Caco-2 (cell line): Measurements from ENCODE around the gene SFT2D1. TPM values are rescaled to one million over a fixed set of nuclear protein-coding genes. Genes with fewer than 3 reads are reported as not detected.
A peak's percentile ranks its signal among the peaks of the same experiment; 100 is the strongest.
"Not testable (repeated sequence)": the region's sequence is repeated elsewhere in the genome, so short reads cannot be mapped to it uniquely, and the experiment has no call there.

Source experiments
- BruUV-seq: library from RNA; stranded (reverse); fragments of 400-500 nt; replicated peaks from 2 replicates; lab custom pipeline; 2021; lab: Mats Ljungman, UMichigan
- CTCF ChIA-PET: fragments of 300-600 bp; sonication (Branson Sonifier 250); formaldehyde crosslinking; loops from one replicate; lab custom pipeline; 2022; ENCODE audit warnings: antibody characterized with exemption; lab: Charles Lee
- POLR2A ChIA-PET: fragments of 300-600 bp; sonication (Branson Sonifier 250); formaldehyde crosslinking; loops from one replicate; lab custom pipeline; 2022; ENCODE audit warnings: antibody characterized with exemption; lab: Charles Lee
- DNase-seq, 2 experiments: peaks; one replicate each; pipeline versions ENCODE4 v3.0.0 to v3.0.0-alpha.2; 2020 to 2022
- H3K27me3 ChIP-seq: replicated peaks from 2 replicates; pipeline ENCODE4 v1.6.0; 2011; ENCODE audit warnings: low read length; ENCODE audit not compliant: control insufficient read depth, insufficient read depth
- H3K36me3 ChIP-seq: 2 replicates; pipeline ENCODE4 v1.5.1; 2011; ENCODE audit warnings: low read length; ENCODE audit not compliant: control insufficient read depth, insufficient read depth
- H3K4me1 ChIP-seq: fragments of 250-450 bp; sonication (Bioruptor Pico); 2 replicates; pipeline ENCODE4 v1.5.1; 2020; ENCODE audit warnings: mild to moderate bottlenecking
- H3K4me3 ChIP-seq: 2 replicates; pipeline ENCODE4 v1.5.1; 2011; ENCODE audit warnings: low read depth, mild to moderate bottlenecking, control low read depth, low read length
- H3K9me3 ChIP-seq: fragments of 250-450 bp; sonication (Bioruptor Pico); 2 replicates; pipeline ENCODE4 v1.5.1; 2020; ENCODE audit warnings: mild to moderate bottlenecking, moderate library complexity
- H3K27ac Mint-ChIP-seq: one replicate; pipeline ENCODE4 v1.8.0; 2022; ENCODE audit warnings: mixed read lengths; ENCODE audit not compliant: unreplicated experiment
- H3K27me3 Mint-ChIP-seq: one replicate; pipeline ENCODE4 v1.8.0; 2022; ENCODE audit warnings: mixed read lengths; ENCODE audit not compliant: insufficient read depth, unreplicated experiment
- H3K36me3 Mint-ChIP-seq: one replicate; pipeline ENCODE4 v1.8.0; 2022; ENCODE audit warnings: mild to moderate bottlenecking, mixed read lengths; ENCODE audit not compliant: insufficient read depth, unreplicated experiment
- H3K4me1 Mint-ChIP-seq: one replicate; pipeline ENCODE4 v1.8.0; 2022; ENCODE audit warnings: low read depth, mixed read lengths; ENCODE audit not compliant: unreplicated experiment
- H3K4me3 Mint-ChIP-seq: one replicate; pipeline ENCODE4 v1.8.0; 2022; ENCODE audit warnings: mild to moderate bottlenecking, moderate library complexity, mixed read lengths; ENCODE audit not compliant: unreplicated experiment
- H3K9me3 Mint-ChIP-seq: one replicate; pipeline ENCODE4 v1.8.0; 2022; ENCODE audit warnings: mixed read lengths; ENCODE audit not compliant: unreplicated experiment
- intact Hi-C: fragments of 100-400 bp; cut with micrococcal nuclease; formaldehyde crosslinking; loops from one replicate; pipeline ENCODE4 v1.10.0; 2022; ENCODE audit not compliant: unreplicated experiment
- total RNA-seq: library from RNA; stranded (reverse); gene quantifications from 2 replicates; pipeline ENCODE4 v1.2.3, GENCODE V29; 2022
- TF ChIP-seq, protein P1 (sequence below), 2 experiments: fragments of 200-600 bp in 1 of 2; IDR thresholded peaks; 1 replicate in 1 of 2; 2 replicates in 1 of 2; pipeline versions ENCODE4 v1.5.1 to v1.8.0; 2011 to 2022; ENCODE audit warnings: antibody characterized with exemption in 1 of 2, control low read depth in 1 of 2, inconsistent platforms in 1 of 2, low read depth in 1 of 2, low read length in 1 of 2, mild to moderate bottlenecking in 1 of 2, moderate library complexity in 1 of 2; ENCODE audit not compliant: insufficient read depth in 1 of 2, severe bottlenecking in 1 of 2, unreplicated experiment in 1 of 2

Gene SFT2D1
- total RNA-seq, 1 experiment from 2014 or later, result 48.1 TPM

- Histone ChIP-seq H3K9me3 (peaks cover 3% of the 10 kb centered on the region; the same call in 1 of the 2 replicates), H3K4me3 (no peak overlapping the region), H3K36me3 (no peaks in the 10 kb centered on the region), H3K4me1 (peaks cover 21% of the 10 kb centered on the region), H3K27me3 (no peaks in the 10 kb centered on the region)
- TF ChIP-seq, protein P1, sequence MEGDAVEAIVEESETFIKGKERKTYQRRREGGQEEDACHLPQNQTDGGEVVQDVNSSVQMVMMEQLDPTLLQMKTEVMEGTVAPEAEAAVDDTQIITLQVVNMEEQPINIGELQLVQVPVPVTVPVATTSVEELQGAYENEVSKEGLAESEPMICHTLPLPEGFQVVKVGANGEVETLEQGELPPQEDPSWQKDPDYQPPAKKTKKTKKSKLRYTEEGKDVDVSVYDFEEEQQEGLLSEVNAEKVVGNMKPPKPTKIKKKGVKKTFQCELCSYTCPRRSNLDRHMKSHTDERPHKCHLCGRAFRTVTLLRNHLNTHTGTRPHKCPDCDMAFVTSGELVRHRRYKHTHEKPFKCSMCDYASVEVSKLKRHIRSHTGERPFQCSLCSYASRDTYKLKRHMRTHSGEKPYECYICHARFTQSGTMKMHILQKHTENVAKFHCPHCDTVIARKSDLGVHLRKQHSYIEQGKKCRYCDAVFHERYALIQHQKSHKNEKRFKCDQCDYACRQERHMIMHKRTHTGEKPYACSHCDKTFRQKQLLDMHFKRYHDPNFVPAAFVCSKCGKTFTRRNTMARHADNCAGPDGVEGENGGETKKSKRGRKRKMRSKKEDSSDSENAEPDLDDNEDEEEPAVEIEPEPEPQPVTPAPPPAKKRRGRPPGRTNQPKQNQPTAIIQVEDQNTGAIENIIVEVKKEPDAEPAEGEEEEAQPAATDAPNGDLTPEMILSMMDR (IDR thresholded peaks at IDR 0.05; ENCODE audit: insufficient read depth in 1 of 2, low read depth in 1 of 2, low read length in 1 of 2, severe bottlenecking in 1 of 2, unreplicated experiment in 1 of 2), result no peak
- Mint-ChIP-seq H3K4me1 (peaks cover 6% of the 10 kb centered on the region), H3K27me3 (no peaks in the 10 kb centered on the region), H3K36me3 (no peaks in the 10 kb centered on the region), H3K27ac (no peak overlapping the region), H3K4me3 (no peak overlapping the region), H3K9me3 (peaks cover 21% of the 10 kb centered on the region)
- intact Hi-C loops, result no loop called here
- CTCF ChIA-PET, result no interaction called here
- DNase-seq, result no peak
- no TSS peak for BruUV-seq
- POLR2A ChIA-PET, result no interaction called here
These were observed 4.1 kb upstream of the SFT2D1 start for GRCh38 chr6:166346449-166346848.

DNA sequence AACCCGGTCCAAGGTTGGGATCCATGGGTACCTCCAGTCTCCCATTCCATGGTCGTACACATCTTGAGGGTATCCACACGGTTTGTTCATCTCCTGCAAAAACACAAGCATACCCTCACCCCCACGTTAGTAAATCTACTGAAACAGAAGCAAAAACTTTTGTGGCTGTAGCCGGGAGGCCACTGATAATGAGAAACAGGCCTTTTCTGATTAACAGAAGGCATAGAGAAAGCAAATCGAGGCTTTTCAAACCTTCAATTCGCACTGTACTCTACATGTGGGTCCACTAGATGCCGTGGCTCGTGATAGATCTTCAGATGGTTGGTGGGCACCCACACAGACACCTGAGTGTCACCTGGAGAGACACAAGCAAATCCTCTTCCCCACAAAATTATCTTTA lies 3.3 kb upstream of the SFT2D1 start:
- H3K4me3 ChIP-seq, CTCF ChIA-PET, H3K27me3 Mint-ChIP-seq, BruUV-seq, H3K27ac Mint-ChIP-seq, intact Hi-C loops, H3K36me3 Mint-ChIP-seq, H3K4me3 Mint-ChIP-seq, H3K9me3 ChIP-seq, DNase-seq, POLR2A ChIA-PET, H3K4me1 Mint-ChIP-seq, H3K36me3 ChIP-seq, H3K27me3 ChIP-seq: not testable (repeated sequence)
- H3K4me1 ChIP-seq, result peaks cover 17% of the 10 kb centered on the region
- peaks cover 13% of the 10 kb centered on the region for H3K9me3 Mint-ChIP-seq

- H3K27ac Mint-ChIP-seq, H3K9me3 ChIP-seq, BruUV-seq, DNase-seq, H3K27me3 Mint-ChIP-seq, H3K9me3 Mint-ChIP-seq, POLR2A ChIA-PET, H3K4me1 Mint-ChIP-seq, H3K4me3 Mint-ChIP-seq, H3K27me3 ChIP-seq, H3K36me3 Mint-ChIP-seq, H3K4me3 ChIP-seq, intact Hi-C loops, CTCF ChIA-PET, H3K36me3 ChIP-seq: not testable (repeated sequence)
- peaks cover 17% of the 10 kb centered on the region for H3K4me1 ChIP-seq
These were observed 2.6 kb upstream of the SFT2D1 start for GRCh38 chr6:166344921-166345320.

DNA sequence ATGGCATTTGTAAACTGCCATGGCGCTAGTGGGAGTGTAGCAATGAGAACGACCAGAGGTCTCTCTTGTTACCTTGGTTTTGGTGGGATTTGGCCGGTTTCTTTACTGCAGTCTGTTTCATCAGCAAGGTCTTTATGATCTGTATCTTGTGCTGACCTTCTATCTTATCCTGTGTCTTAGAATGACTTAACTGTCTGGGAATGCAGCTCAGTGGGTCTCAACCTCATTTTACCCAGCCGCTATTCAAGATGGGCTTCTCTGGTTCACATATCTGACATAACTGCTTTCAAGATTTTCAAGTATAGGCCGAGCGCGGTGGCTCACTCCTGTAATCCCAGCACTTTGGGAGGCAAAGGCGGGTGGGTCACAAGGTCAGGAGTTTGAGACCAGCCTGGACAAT lies 1.9 kb upstream of the SFT2D1 start:
- Mint-ChIP-seq H3K4me1 (peaks cover 6% of the 10 kb centered on the region), H3K9me3 (peaks cover 8% of the 10 kb centered on the region), H3K27me3 (no peaks in the 10 kb centered on the region), H3K36me3 (no peaks in the 10 kb centered on the region), H3K4me3 (no peak overlapping the region), H3K27ac (no peak overlapping the region)
- H3K4me3 ChIP-seq, result no peak overlapping the region
- no peaks in the 10 kb centered on the region for H3K36me3 ChIP-seq
- TF ChIP-seq, protein P1 (IDR thresholded peaks at IDR 0.05; ENCODE audit: insufficient read depth in 1 of 2, low read depth in 1 of 2, low read length in 1 of 2, severe bottlenecking in 1 of 2, unreplicated experiment in 1 of 2), result no peak
- no peaks in the 10 kb centered on the region for H3K9me3 ChIP-seq
- intact Hi-C loops, result no loop called here
- POLR2A ChIA-PET, result no interaction called here
- BruUV-seq, result no TSS peak
- DNase-seq, result peak in 1 of 2 experiments; percentile 22
- H3K4me1 ChIP-seq, result peaks cover 17% of the 10 kb centered on the region
- CTCF ChIA-PET, result interaction anchor here (0.6 kb wide), 1 partner anchor 56 kb away, joined by 4 read pairs; no protein-coding TSS in a partner anchor
- no peaks in the 10 kb centered on the region for H3K27me3 ChIP-seq
